ENCODE data around the gene LPP. TPM values are rescaled to one million over a fixed set of nuclear protein-coding genes. Genes with fewer than 3 reads are reported as not detected.

LPP gene
- total RNA-seq, 2 donors from 2014 or later: 1,568 to 1,607 TPM

DNA sequence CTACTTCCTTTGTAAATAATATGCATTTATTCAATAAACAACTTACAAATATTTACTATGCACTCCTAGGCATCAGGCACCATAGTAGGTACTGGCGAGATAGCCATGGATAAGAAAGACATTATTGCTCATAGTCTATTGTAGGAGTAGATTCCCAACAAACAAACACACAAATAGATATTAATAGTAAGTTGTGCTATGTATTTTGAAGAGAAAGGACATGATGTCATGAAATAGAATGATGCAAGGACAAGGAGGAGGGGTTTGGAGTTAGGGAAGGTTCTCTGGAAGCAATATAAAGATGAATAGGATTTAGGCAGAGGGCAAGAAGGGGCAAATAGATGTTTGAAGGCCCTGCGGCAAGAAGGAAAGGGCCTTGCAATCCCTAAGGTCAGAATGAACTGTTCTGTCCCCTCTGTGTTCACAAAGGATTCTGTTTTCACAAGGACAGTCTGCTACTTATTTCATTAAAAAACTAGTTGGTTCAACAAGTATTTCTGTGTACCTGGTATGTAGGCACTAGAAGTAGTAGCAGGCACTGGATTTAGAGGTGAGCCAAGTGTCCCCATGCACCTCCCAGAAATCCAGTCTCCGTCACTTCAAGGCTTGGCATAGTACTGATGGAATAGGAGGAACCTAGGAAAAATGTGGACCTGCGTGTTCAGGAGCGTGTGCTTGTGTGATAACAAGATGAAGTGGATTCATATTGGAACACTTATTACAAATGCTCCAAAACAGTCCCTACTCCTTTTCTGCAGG lies 786.0 kb downstream of the LPP start:
- ATAC-seq (ENCODE audit: insufficient number of reproducible peaks, low FRiP score, low read depth) (no peak), DNase-seq (ENCODE audit: low spot score) (no peak)
- Histone ChIP-seq H3K27me3 (replicated peaks; ENCODE audit: insufficient read depth) (no peaks in the 10 kb centered on the region), H3K36me3 (no peaks in the 10 kb centered on the region), H3K4me1 (ENCODE audit: control insufficient read depth in 1 of 2, low read depth in 2 of 2) (peaks cover 42 to 54% of the 10 kb centered on the region in 2 donors), H3K27ac (peak overlapping the region; percentile 38 to 62), H3K4me3 (peak overlapping the region; percentile 14), H3K9me3 (no peaks in the 10 kb centered on the region)
- TF ChIP-seq, protein P1, sequence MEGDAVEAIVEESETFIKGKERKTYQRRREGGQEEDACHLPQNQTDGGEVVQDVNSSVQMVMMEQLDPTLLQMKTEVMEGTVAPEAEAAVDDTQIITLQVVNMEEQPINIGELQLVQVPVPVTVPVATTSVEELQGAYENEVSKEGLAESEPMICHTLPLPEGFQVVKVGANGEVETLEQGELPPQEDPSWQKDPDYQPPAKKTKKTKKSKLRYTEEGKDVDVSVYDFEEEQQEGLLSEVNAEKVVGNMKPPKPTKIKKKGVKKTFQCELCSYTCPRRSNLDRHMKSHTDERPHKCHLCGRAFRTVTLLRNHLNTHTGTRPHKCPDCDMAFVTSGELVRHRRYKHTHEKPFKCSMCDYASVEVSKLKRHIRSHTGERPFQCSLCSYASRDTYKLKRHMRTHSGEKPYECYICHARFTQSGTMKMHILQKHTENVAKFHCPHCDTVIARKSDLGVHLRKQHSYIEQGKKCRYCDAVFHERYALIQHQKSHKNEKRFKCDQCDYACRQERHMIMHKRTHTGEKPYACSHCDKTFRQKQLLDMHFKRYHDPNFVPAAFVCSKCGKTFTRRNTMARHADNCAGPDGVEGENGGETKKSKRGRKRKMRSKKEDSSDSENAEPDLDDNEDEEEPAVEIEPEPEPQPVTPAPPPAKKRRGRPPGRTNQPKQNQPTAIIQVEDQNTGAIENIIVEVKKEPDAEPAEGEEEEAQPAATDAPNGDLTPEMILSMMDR (IDR thresholded peaks at IDR 0.05): no peak
